Measurements from ENCODE around the gene DNTTIP2.

DNA sequence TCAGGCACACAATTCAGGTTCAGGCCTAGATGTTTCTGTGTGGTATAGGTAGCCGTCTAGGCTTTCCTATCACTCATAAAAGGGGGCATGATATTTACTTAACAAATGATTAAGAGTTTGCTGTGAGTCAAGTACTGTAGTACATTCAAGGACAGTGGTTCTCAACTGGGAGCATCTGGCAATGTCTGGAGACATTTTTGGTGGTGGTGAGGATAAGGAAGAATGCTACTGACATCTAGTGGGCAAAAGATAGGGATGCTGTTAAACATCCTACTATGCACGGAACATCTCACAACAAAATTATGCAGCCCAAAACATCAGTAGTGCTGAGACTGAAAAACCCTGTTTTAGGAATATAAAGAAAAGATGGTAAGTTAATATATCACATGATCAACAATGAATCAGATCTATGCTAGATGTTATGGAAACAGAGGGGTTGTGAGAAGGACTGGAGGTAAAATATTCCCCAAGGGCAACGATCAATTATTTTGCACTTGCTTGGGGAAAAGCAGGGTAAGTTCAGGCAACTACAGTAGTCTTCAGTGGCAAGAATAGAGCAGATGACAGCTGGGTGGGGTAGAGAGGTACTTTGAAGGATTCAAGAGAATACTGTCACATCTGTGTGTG, 4.9 kb downstream of the DNTTIP2 start:
- no peak for TF ChIP-seq ZNF263 (CRISPR knock-in tag; IDR thresholded peaks at IDR 0.05; ENCODE audit: low read depth)
- TF ChIP-seq, protein P1, sequence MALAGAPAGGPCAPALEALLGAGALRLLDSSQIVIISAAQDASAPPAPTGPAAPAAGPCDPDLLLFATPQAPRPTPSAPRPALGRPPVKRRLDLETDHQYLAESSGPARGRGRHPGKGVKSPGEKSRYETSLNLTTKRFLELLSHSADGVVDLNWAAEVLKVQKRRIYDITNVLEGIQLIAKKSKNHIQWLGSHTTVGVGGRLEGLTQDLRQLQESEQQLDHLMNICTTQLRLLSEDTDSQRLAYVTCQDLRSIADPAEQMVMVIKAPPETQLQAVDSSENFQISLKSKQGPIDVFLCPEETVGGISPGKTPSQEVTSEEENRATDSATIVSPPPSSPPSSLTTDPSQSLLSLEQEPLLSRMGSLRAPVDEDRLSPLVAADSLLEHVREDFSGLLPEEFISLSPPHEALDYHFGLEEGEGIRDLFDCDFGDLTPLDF (CRISPR knock-in tag; IDR thresholded peaks at IDR 0.05), result no peak
- TF ChIP-seq, protein P2, sequence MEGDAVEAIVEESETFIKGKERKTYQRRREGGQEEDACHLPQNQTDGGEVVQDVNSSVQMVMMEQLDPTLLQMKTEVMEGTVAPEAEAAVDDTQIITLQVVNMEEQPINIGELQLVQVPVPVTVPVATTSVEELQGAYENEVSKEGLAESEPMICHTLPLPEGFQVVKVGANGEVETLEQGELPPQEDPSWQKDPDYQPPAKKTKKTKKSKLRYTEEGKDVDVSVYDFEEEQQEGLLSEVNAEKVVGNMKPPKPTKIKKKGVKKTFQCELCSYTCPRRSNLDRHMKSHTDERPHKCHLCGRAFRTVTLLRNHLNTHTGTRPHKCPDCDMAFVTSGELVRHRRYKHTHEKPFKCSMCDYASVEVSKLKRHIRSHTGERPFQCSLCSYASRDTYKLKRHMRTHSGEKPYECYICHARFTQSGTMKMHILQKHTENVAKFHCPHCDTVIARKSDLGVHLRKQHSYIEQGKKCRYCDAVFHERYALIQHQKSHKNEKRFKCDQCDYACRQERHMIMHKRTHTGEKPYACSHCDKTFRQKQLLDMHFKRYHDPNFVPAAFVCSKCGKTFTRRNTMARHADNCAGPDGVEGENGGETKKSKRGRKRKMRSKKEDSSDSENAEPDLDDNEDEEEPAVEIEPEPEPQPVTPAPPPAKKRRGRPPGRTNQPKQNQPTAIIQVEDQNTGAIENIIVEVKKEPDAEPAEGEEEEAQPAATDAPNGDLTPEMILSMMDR (IDR thresholded peaks at IDR 0.05), result peak; percentile 25; the same call in 1 of the 2 replicates
- no peak for TF ChIP-seq ESRRA (CRISPR knock-in tag; IDR thresholded peaks at IDR 0.05; ENCODE audit: borderline replicate concordance)
- TF ChIP-seq, protein P3, sequence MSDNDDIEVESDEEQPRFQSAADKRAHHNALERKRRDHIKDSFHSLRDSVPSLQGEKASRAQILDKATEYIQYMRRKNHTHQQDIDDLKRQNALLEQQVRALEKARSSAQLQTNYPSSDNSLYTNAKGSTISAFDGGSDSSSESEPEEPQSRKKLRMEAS (CRISPR knock-in tag; IDR thresholded peaks at IDR 0.05), result no peak
- no peak for TF ChIP-seq RELA (CRISPR knock-in tag; IDR thresholded peaks at IDR 0.05; ENCODE audit: borderline replicate concordance)
- TF ChIP-seq, protein P4, sequence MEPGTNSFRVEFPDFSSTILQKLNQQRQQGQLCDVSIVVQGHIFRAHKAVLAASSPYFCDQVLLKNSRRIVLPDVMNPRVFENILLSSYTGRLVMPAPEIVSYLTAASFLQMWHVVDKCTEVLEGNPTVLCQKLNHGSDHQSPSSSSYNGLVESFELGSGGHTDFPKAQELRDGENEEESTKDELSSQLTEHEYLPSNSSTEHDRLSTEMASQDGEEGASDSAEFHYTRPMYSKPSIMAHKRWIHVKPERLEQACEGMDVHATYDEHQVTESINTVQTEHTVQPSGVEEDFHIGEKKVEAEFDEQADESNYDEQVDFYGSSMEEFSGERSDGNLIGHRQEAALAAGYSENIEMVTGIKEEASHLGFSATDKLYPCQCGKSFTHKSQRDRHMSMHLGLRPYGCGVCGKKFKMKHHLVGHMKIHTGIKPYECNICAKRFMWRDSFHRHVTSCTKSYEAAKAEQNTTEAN (CRISPR knock-in tag; IDR thresholded peaks at IDR 0.05), result no peak
- no peak for TF ChIP-seq KAT7 (CRISPR knock-in tag; IDR thresholded peaks at IDR 0.05; ENCODE audit: borderline replicate concordance)
- no peak for TF ChIP-seq TEAD4 (CRISPR knock-in tag; IDR thresholded peaks at IDR 0.05)
